H1 (cell line): ENCODE results near the gene DGKH.

ENCODE experiments used
- BACH1 ChIP-seq: IDR thresholded peaks from 2 replicates; pipeline ENCODE4 v1.6.1; 2012; ENCODE audit warnings: low read length, improper control_type of control experiment
- CEBPB ChIP-seq: IDR thresholded peaks from 2 replicates; pipeline ENCODE4 v1.6.1; 2012; ENCODE audit warnings: low read depth, low read length
- CHD2 ChIP-seq: IDR thresholded peaks from 2 replicates; pipeline ENCODE4 v1.6.1; 2012; ENCODE audit warnings: low read length, improper control_type of control experiment
- CTCF ChIP-seq, 3 experiments: IDR thresholded peaks; 1 replicate in 2 of 3; 2 replicates in 1 of 3; pipeline versions ENCODE4 v1.5.1 to v1.6.1; 2011; ENCODE audit warnings: low read length in 3 of 3, mild to moderate bottlenecking in 3 of 3, inconsistent platforms in 2 of 3, low read depth in 1 of 3, moderate library complexity in 1 of 3; ENCODE audit not compliant: insufficient read depth in 1 of 3; ENCODE audit errors: control extremely low read depth in 1 of 3
- EP300 ChIP-seq, 2 experiments: IDR thresholded peaks; 1 replicate in 1 of 2; 2 replicates in 1 of 2; pipeline ENCODE4 v1.6.1; 2011 to 2012; ENCODE audit warnings: low read depth in 2 of 2, low read length in 2 of 2, mild to moderate bottlenecking in 2 of 2, borderline replicate concordance in 1 of 2, inconsistent platforms in 1 of 2, moderate library complexity in 1 of 2
- KDM1A ChIP-seq: fragments of 200-600, 300-600 bp; sonication (generic); IDR thresholded peaks from 2 replicates; pipeline ENCODE4 v1.7.1; 2016; ENCODE audit warnings: mild to moderate bottlenecking, low read length, borderline replicate concordance
- NRF1 ChIP-seq: IDR thresholded peaks from 2 replicates; pipeline ENCODE4 v1.6.1; 2011; ENCODE audit warnings: mild to moderate bottlenecking, low read depth, low read length, improper control_type of control experiment
- PHF8 ChIP-seq: fragments of 200-600 bp; sonication (generic); conservative IDR thresholded peaks from 2 replicates; pipeline ENCODE4 v1.7.1; 2012; ENCODE audit warnings: low read depth, mild to moderate bottlenecking, inconsistent platforms, low read length, moderate library complexity
- POLR2A ChIP-seq, 2 experiments: IDR thresholded peaks; 1 replicate in 1 of 2; 2 replicates in 1 of 2; pipeline ENCODE4 v1.6.1; 2011; ENCODE audit warnings: low read depth in 2 of 2, low read length in 2 of 2, mild to moderate bottlenecking in 2 of 2; ENCODE audit errors: control extremely low read depth in 1 of 2
- SP1 ChIP-seq: IDR thresholded peaks from 2 replicates; pipeline ENCODE4 v1.6.1; 2011; ENCODE audit warnings: low read depth, low read length
- SRF ChIP-seq: IDR thresholded peaks from 2 replicates; pipeline ENCODE4 v1.6.1; 2011; ENCODE audit warnings: mild to moderate bottlenecking, low read depth, low read length, moderate library complexity
- TCF12 ChIP-seq: IDR thresholded peaks from 2 replicates; pipeline ENCODE4 v1.6.1; 2011; ENCODE audit warnings: low read depth, mild to moderate bottlenecking, low read length
- ZNF274 ChIP-seq: IDR thresholded peaks from 2 replicates; pipeline ENCODE4 v1.7.0; 2012; ENCODE audit warnings: low read length, borderline replicate concordance; ENCODE audit errors: extremely low read depth

- TF ChIP-seq TCF12 (no peak), SRF (no peak), NRF1 (no peak), CEBPB (no peak), CTCF (IDR thresholded peaks at IDR 0.05; ENCODE audit: control extremely low read depth in 1 of 3, insufficient read depth in 1 of 3, low read depth in 1 of 3, low read length in 3 of 3) (no peak), BACH1 (no peak), POLR2A (IDR thresholded peaks at IDR 0.05; ENCODE audit: control extremely low read depth in 1 of 2, low read depth in 2 of 2, low read length in 2 of 2) (no peak), ZNF274 (no peak), PHF8 (no peak), KDM1A (no peak), CHD2 (no peak), EP300 (IDR thresholded peaks at IDR 0.05; ENCODE audit: borderline replicate concordance in 1 of 2, low read depth in 2 of 2, low read length in 2 of 2) (no peak), SP1 (no peak)
These were observed 166.0 kb downstream of the DGKH start for GRCh38 chr13:42214446-42214845.
